HG03521 (cell line): ENCODE measurements around the gene MYBPC2.

Experiments used
- ATAC-seq: cut with Tn5 transposase; IDR thresholded peaks from one replicate; pipeline ENCODE4 v1.9.1; 2021; ENCODE audit warnings: mild to moderate bottlenecking, moderate library complexity; ENCODE audit not compliant: unreplicated experiment

The MYBPC2 gene

DNA sequence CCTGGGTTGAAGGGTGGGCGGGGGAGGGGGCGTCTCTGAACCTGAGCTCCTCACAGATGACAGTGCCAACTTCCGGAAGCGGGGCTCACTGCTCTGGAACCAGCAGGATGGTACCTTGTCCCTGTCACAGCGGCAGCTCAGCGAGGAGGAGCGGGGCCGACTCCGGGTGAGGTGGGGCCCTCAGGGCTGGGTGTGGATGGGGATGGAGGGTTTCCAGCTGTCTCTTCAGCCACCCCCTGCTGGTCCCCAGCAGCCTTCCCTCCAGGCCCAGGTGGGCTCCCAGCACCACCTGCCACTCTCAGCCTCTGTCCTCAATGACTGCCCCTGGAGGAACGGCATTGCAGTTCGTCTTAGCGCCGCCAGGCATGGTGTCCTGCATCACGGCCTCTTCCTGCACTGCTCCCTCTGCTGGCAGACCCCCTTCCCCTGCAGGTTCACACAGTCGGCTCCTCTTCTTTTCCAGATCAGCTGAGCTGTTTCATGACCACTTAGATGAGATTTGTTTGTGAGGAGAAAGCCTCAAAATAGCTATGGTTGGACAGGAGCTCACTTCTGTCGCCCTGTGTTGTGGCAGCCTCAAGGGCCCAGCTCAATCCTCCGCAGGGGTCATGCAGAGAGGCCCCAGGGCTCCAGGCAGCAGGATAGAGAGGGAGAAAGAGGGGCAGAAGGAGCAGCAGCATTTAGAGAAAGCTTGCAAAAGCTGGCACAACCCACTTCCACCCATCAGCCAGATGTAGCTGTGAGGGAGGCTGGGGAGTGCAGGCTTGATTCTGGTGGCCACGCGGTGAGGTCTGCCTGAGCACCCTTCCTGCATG, 46.4 kb downstream of the MYBPC2 start:
- ATAC-seq, result no peak

DNA sequence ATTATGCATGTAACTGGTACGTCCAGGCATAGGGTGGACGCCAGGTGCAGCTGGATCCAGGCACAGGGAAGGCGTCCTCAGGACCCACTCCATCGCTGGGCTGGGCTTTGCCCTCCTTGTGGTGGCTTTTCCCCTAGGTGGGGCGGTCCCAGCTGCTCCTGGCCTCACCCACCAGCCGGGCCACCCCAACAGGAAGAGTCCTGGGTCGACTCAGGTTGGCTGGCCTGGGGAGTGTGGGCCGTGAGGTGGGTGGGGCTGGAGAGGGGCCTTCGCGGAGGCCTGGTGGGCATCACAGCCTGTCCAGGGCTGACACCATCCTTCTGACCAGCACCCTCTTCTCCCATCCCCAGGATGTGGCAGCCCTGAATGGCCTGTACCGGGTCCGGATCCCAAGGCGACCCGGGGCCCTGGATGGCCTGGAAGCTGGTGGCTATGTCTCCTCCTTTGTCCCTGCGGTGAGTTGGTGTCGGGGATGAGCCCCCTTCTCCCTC, 47.1 kb downstream of the MYBPC2 start:
- ATAC-seq, result no peak

DNA sequence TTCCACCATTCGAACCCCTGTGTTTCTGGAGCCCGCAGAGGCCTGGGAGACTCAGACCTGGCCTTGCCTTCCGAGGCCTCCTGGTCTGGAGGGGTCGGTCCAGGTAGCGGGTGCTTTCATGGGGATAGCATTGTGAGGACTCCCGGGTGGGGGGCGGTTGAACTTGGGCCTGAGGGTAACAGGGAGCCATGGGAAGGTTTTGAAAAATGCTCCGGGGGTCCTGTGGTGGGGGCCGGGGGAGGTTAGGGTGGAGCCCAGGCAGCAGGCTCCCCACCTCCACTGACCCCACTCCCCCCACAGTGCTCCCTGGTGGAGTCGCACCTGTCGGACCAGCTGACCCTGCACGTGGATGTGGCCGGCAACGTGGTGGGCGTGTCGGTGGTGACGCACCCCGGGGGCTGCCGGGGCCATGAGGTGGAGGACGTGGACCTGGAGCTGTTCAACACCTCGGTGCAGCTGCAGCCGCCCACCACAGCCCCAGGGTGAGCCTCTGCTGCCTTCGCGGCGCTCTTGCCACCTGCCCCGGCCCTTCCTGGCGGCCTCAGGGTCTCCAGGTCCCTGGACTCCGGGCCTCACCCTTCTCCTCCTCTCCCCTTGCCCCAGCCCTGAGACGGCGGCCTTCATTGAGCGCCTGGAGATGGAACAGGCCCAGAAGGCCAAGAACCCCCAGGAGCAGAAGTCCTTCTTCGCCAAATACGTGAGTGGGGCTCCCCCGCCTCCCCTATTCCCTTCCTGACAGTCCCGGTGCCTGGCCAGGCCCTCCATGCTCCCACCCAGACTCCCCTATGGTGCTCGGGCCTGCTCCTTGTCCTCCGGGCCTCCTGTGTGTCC, 47.8 kb downstream of the MYBPC2 start:
- ATAC-seq, result no peak

DNA sequence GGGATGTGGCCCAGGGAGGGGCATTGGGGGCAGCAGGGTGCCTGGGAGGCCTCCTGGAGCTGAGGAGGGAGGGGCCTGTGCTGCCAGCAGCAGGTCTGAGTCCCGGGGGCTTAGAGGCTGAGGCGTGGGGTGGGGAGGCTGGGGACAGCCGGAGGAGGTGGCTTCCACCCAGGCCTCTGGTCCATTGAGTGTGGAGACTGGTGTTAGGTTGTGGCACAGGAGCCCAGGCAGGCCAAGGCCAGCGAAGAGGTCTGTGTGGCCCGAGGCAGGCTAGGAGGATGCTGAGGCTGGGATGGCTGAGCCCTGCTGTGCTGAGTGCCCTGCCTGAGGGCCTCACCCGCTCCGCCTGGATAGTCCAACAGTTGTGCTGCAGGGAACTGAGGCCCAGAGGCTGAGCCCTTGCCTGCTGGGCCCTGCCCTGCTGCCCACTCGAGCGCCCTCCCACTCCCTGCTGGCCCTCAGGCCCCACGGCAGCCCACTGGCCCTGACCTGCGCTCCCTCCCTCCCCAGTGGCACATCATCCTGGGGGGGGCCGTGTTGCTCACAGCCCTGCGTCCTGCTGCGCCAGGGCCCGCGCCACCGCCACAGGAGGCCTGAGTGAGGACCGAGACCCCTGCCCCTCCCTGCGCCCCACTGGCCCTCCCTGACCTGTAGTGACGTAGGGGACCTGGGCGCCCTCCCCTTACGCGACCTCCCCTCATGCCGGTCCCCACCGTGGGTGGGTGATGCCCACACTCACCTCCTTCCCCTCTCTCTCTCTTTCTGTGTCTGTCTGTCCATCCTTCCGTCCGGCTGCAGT, 48.9 kb downstream of the MYBPC2 start:
- ATAC-seq, result no peak

DNA sequence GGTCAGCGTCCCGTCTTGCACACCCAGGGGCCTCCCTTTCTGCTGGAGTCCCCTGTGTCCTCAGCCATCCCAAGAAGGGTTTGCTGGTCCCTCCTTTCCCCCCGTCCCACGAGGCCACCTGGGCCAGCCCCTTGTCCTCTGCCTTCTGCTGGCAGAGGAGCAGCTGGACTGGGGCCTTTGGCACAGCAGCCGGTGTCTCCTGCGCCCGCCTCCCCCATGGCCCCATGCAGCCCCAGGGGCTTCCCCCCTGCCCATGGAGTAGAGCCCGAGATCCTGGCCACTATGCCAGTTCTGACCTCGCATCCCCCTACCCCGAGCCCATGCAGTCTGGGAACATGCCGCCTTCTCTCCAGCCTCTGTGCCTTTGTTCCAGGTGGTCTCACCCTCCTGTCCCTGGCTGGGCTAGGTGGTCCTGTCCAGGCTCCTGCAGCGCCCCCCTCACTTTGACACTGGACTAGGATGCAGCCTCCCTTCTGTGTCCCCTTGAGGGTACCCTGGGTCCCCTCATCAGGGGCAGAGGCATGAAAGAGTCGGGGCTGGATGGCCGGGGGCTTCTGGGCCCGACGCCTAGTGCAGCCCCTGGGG, 49.7 kb downstream of the MYBPC2 start:
- no peak for ATAC-seq

DNA sequence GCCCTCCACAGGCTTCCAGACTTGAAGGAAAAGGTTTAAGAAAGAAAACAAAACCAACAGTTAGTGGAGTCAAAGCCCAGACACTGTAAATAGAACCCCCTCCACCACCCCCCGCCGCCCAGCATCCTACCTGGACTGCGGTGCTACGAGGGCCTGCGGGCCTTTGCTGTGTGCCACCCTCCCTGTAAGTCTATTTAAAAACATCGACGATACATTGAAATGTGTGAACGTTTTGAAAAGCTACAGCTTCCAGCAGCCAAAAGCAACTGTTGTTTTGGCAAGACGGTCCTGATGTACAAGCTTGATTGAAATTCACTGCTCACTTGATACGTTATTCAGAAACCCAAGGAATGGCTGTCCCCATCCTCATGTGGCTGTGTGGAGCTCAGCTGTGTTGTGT, 50.2 kb downstream of the MYBPC2 start:
- ATAC-seq, result no peak

DNA sequence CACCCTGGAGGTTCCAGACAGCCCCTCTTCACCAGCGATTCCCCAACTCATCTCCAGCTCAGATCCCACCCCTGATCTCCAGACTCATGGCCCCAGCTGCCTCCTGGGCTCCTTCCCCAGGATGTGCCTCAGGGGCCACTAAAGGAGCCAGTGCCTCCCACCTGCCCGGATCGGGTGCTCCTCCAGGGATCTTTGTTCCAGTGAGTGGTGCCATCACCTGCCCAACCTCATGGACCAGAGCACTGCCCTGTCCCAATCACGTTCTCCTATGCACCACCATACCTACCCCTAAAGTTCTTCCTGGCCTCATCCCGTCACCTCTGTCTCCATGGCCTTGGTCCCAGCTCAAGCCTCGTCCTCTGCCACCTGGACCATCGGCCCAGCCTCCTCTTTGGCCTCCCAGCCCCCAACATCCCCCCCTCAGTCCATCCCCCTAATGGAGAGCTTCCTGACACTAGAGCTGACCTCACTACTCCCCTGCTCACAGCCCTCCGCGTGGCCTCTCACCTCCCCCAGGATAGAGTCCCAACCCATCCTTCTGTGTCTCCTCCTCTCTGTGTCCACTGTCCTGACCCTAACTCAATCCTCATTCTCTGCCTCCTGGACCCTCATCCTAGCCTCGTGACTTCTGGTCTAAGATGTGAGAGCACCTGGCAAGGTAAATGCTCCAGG, 52.7 kb downstream of the MYBPC2 start:
- ATAC-seq, result no peak

DNA sequence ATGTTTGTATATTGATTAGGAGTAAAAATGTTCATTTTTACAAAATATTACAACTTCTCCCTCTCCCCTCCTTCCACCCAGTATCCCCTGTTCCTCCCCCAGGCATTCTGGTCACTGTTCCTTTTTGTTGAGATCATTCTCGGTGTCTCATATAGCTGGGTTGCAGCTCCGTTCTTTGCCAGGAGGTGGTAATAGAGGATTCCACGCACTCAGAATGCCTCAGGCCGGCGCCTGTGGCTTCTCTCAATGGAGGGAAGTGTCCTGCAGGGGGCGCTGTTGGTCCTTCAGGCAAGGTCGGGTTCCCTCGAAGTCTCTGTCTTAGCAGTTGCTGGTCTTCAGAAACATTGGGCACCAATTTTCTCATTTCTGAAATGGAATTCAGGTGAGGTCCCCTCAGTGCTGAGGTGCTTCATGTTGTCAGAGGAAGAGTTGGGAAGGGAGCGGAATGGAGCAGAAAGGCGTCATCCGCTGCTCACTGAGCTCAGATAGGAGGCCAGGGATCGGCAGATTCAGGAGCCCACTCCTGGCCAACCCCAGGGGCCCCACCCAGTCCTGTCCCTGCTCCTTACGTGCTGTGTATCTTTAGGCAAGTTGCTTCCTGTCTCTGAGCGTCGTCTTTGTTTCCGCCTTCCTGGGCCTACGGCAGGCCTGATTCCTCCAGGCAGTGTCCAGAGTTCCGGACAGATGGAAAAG, 54.3 kb downstream of the MYBPC2 start:
- ATAC-seq, result no peak

DNA sequence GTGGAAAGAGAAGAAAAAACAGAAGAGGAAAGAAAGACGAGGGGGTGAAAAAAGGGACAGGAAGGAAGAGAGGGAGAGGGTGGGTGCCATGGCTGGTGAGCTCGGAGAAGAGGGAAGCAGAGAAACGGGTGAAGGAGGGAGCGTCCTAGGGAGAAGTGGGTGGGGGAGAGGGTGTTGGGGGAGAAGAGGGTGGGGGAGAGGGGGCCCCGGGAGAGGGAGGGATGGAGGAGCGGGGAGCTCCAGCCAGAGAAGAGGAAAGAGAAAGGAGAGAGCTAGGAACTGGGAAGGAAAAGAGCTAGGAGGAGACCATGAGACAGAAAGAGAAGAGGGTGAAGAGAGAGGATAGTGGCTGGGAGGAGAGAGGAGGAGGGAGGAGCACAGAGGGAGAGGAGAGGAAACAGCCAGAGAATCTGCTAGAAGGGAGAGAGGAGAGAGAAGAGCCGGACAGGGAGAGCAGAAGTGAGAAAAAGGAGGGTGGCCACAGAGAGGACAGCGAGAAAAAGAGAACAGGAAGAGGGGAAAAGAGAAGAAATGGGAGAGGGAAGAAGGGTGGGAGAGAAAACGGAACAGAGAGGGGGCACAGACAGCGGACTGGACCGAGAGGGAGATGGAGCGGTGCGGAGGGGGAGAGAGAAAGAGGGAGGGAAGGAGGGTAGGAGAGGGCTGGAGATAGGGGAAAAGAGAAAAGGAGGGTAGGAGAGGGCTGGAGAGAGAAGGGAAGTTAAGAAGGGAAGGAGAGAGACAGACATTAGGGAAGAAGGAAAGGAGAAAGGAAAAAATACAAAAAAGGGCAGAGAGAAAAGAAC, 55.9 kb downstream of the MYBPC2 start:
- ATAC-seq, result no peak

DNA sequence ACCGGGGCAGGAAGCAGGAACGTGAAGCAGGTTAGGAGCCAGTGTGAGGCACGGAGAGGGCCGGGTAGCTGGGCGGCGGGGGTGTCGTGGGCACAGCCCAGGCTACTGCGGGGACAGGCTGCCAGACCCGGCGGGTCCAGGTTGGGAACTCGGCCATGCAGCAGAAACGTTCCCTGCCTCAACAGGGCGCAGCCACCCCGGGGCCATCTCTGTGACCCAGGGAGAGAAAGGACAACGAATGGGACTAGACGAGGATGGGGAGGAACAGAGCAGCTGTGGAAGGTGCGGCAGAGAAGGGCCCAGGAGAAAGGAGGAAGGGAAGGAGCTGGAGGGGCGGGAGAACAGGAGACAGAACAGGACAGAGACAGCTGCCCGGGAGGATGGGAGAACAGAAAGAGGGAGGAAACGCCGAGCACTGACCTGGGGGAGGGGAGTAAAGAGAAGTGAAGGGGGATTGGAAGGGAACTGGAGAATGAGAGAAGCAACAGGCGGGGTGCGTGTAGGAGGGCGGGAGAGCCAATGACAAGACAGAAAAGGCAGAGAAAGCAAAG, 56.8 kb downstream of the MYBPC2 start:
- ATAC-seq, result no peak

DNA sequence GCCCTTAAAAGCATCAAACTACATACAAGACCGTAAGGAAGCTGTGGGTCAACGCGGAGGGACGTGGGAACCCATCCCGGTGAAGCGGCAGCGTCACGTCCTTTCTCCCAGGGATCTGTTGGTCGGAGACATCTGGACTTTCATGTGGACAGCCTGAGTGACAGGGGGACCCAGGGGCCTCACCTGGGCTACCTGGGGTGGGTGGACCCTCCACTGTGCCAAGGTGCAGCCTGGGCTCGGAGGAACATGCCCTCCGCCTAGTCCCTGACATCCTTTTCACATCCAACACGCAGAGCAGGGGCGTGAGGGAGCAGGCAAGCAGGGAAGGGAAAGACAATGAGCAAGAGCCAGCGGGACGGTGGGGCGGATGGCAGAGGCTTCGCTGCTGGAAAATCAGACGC, 57.7 kb downstream of the MYBPC2 start:
- no peak for ATAC-seq

DNA sequence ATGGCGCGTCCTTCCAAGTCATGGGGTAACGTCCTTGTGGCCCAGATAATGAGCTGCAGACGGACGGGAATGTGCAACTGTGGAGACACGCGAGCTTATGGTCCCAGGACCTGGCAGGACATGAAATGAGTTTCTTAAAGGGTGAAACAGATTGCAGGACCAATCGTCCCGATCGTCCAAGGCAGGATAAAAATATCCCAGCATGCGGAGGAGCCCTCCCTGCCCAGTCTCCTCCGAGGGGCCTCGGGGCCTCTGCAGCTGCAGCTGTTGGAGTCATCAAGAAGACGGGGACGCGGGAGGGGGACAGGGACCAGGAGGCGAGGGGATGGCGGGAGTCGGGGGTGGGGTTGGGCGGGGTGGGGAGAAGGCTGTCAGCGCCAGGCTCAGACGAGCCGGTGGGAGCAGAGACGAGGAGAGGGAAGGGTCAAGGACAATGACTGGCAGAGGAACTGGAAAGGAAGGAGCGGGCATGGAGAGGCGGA, 58.3 kb downstream of the MYBPC2 start:
- ATAC-seq, result no peak

DNA sequence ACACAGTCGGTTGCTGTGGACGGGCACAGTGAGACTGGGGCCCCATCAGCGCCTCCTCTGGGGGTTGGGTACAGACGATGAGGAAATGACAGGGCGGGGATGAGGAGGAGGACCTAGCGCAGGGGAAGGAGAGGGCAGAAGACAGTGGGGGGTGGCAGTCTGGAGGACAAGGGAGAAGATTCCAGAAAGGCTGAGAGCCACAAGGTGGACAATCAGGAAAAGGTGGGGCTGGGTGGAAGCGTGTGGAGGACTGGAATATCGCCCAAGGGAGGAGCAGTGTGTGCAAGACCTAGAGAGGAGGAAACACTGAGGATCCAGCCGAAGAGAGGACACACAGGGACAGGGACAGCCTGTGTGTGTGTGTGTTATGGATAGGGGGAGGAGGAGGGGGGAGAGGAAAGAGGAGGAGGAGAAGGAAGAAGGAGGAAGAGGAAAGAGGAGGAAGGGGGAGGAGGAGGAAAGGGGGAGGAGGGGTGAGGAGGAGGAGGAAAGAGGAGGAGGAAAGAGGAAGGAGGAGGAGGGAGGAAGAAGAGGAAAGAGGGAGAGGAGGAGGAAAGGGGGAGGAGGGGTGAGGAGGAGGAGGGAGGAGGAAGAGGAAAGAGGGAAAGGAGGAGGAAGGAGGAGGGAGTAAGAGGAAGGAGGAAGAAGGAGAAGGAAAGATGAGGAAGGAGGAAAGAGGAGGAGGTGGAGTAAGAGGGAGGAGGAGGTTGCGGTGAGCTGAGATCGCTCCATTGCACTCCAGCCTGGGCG, 59.8 kb downstream of the MYBPC2 start:
- ATAC-seq, result no peak

DNA sequence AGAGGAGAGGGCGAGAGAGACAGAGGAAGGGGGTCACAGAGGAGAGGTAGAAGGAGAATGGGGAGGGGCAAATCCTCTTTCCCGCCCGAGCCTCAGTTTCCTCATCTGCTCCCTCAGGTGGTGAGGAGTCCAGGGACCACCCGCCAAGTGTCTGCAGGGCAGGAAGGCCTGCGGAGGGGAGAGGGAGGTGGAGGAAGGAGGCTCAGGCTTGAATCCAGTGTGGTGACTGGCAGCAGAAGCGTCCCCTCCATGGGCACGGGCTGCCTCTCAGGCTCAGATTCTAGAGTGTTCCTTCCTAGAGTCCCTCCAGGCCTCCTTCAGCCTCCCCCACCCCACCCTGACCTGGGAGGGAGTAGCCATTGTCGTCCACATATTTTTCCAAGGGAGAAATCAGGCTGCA, 60.5 kb downstream of the MYBPC2 start:
- no peak for ATAC-seq

DNA sequence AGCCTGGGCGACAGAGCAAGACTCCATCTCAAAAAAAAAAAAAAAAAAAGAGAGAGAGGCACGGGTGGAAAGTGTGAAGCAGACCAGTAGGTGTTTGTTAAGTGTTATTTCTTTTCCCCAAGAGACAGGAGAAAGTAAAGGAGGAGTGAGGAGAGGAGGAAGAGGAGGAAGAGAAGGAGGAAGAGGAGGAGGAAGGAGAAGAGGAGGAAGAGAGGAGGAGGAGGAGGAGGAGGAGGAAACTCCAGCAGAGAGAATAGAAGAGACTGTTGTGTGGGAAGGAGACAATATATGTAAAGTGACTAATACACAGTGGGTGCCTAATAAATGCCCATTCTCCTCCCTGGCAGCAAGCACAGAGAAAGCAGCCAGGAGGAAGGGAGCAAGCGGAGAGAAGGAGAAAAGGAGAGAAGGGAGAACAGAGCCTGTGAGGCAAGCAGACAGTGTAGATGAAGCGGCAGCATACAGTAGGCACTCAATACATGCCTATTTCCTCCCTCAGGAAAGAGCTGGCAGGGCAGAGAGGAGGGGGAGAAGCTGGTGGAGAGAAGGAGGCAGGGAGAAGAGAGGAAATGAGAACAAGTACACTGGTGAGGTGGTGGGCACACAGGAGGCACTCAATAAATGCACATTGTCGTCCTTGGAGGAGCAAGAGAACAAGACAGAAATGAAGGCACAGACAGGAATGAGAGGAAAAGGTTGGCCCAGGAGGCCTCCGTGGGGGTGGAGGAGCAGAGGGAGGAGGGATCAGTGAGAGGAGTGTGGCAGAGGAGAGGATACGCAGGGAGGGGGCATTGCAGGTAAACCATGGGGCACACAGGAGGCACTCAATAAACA, 61.7 kb downstream of the MYBPC2 start:
- ATAC-seq, result no peak

DNA sequence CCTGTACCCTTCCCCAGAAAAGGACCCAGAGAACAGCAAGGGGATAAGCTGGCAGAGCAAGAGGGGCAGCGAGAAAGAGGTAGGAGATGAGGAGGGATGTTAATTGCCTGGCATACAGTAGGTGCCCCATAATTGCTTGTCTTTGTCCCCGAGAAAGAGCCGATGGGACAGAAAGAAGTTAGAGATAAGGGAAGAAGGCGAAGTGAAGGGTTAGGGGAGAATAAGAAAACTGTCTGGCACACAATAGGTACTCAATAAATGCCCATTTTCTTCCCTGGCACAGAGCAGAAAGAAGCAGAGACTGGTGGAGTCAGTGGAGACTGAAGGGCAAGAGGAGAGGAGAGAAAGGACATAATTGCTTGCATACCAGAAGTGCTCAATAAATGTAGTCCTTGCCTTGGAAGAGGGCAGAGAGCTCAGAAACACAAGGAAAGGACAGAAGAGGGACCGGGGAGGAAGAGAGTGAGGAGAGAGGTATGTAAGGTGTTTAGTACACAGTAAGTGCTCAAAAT, 62.4 kb downstream of the MYBPC2 start:
- ATAC-seq, result no peak
